Measurements from ENCODE around the gene PIP4K2B.

GRCh38 chr17:38741461-38741860 is 57.9 kb downstream of the PIP4K2B start:
- TF ChIP-seq, protein P1, sequence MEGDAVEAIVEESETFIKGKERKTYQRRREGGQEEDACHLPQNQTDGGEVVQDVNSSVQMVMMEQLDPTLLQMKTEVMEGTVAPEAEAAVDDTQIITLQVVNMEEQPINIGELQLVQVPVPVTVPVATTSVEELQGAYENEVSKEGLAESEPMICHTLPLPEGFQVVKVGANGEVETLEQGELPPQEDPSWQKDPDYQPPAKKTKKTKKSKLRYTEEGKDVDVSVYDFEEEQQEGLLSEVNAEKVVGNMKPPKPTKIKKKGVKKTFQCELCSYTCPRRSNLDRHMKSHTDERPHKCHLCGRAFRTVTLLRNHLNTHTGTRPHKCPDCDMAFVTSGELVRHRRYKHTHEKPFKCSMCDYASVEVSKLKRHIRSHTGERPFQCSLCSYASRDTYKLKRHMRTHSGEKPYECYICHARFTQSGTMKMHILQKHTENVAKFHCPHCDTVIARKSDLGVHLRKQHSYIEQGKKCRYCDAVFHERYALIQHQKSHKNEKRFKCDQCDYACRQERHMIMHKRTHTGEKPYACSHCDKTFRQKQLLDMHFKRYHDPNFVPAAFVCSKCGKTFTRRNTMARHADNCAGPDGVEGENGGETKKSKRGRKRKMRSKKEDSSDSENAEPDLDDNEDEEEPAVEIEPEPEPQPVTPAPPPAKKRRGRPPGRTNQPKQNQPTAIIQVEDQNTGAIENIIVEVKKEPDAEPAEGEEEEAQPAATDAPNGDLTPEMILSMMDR (IDR thresholded peaks at IDR 0.05) = no peak
- TF ChIP-seq EZH2 (IDR thresholded peaks at IDR 0.05; ENCODE audit: borderline replicate concordance, insufficient read depth, low read depth, low read length, poor library complexity, severe bottlenecking) = no peak

Measured in B cell (primary cell).